ENCODE results near the gene COL23A1.
A peak's percentile ranks its signal among the peaks of the same experiment; 100 is the strongest.

COL23A1 gene

DNA sequence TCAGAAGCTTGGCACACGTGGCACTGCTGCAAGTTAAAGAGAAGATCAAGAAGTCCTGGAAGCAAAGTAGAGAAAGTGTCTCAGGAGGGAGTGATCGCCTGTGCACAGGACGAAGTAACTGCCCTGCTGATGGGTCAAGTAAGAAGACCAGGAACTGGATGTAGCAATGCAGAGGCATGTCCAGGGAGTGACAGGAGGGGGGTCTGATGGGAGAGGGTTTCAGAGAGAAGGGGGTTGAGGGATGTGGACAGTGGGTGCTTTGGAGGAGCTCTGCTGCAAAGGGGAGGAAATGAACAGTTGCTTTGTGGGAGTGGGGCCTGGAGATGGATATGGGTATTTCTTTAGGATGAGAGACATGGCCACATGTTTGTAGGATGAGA is 297.4 kb downstream of the COL23A1 start:
- DNase-seq = no peak

DNA sequence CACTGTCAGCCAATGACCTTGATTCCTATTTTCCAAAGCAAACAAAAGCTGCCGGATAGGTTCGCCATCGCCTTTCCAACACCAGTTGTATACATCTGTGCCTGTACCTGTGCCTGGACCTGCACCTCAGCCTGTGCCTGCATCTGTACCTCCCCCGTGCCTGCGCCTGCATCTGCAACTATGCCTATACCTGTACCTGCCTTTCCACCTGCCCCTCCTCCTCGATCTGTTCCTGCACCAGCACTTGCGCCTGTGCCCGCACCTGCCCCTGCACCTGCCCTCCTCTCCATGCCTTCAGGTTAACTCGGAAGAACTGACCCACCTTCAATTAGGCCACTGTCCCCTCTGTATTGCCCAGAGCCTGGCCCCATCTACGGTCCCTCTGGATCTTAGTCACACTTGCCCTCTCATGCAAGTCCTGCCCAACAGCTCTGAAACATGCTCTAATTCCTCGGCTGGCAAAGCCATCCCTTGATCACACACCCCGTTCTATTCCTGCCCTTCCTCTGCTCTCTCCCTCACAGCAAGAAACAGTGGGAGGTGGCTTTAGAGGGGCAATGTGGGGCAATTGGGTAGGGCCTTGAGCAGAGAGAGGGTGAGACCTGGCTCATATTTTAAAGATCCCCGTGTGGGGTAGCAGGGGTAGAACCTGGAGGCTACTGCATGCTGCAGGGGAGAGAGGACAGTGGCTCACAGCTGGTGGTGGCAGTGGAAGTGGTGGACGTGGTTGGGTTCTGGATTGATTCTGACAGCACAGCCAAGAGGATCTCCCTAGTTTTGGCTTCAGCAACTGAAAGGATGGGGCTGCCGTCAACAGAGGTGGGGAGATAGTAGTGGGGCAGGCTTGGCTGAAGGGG is 298.0 kb downstream of the COL23A1 start:
- DNase-seq = no peak

DNA sequence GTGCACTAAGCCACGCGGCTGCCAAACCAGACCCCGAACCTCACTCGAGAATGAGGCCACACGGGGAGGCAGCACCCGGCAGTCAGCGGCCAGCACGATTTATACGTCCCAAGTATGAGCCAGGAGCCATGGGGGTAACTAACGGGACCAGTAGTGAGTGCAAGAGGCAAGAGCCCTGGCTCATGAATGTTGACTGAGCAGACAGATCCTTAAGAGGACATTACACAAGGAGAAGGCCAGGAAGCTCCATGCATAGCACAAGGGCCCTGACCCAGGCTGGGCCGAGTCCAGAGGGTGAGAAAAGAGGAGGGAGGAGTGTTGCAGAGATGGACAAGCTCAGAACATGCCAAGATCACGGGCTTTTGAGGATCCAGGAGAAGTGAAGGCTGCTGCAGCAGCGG is 299.0 kb downstream of the COL23A1 start:
- no peak for DNase-seq

DNA sequence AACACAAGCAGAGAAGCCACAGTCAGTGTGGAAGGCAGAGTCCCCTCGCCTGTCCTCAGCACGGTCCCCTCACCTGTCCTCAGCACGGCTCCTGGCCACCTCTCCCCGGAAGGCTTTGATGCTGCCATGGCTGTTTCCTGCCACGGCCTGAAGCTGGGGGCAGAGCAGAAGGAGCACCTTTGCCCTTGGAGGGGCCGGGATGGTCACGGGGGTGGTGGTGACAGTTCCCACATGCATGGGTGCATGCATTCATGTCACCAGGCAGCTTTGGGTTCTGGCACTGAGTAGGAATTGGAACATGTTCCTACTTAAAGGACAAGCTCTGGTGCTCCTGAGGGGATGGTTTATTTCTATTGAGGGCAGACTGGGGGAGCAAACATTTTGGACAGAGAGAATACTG is 299.8 kb downstream of the COL23A1 start:
- no peak for DNase-seq

DNA sequence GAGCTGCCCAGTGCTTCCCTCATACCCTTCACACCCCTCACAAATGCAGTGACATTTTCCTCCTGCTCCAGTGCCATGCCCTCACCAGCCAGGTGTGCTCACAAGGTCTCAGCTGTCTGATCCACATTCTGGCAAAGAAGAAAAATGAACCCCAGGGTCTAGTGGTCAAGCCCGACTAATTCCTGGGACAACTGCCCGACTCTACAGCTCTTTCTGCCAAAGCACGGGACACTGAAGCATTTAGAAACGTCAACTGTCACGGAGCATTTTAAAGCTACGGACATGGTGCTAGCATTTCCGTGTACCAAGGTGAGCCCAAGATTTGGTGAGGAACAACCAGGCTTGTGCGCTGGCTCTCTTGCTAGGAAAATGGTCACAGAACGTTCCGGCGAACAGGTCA is 300.8 kb downstream of the COL23A1 start:
- no peak for DNase-seq

DNA sequence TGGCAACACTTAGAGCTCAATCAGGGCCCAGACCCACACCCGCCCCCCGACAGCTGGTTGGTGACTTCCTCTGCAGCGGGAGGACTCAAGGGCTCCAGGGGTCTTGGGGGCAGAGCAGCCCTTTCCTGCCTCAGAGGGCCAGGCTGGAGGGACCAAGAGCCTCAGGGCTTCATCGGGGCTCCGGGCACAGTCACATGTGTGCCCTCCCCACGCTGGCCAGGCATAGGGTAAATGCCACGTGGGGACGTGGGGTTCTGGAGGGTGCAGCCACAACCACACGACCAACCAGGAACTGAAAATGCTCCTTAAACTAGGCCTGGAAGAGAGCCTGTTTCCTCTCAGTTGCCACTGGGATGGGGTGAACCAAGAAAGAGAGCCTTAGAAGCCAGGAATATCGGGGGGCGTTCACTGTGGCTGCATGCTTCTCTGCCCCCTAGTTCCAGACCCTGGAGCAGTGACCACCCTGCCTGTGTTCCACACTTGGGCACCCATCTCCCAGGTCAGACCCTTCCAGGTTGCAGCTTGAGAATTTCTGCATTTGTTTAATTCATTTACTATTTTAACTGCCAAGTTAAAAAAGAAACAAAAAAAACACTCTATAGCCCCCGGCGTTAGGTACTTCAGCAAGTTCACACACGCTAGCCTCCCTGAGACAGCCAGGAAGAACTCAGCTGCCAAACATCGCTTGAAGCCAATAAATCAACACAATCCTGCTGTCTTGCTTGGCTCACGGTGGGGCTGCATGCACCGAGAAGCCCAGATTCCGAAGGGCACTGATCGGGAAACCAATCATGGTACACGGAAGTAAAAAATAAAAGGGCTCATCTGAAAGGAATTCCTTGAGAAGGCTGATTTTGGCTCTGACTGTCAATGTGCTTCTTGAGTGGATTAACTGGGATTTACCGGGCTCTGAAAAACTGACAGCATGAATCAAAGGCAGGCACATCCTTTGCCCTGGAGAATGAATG is 301.5 kb downstream of the COL23A1 start:
- DNase-seq = no peak

DNA sequence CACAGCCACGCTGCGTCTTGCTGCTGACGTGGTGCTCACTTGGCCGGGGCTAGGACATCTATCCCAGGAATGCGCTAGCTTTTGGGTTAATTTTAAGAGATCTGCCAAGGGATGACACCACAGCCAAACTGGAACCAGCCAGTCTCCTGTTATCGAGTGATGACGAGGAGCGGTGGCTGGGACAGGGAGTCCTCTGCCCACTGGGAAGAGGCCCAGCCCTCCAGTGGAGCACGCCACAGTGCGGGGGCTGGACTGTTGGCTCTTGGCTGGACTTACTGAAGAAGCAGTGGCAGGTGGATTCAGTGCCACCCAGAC is 302.4 kb downstream of the COL23A1 start:
- DNase-seq = no peak

DNA sequence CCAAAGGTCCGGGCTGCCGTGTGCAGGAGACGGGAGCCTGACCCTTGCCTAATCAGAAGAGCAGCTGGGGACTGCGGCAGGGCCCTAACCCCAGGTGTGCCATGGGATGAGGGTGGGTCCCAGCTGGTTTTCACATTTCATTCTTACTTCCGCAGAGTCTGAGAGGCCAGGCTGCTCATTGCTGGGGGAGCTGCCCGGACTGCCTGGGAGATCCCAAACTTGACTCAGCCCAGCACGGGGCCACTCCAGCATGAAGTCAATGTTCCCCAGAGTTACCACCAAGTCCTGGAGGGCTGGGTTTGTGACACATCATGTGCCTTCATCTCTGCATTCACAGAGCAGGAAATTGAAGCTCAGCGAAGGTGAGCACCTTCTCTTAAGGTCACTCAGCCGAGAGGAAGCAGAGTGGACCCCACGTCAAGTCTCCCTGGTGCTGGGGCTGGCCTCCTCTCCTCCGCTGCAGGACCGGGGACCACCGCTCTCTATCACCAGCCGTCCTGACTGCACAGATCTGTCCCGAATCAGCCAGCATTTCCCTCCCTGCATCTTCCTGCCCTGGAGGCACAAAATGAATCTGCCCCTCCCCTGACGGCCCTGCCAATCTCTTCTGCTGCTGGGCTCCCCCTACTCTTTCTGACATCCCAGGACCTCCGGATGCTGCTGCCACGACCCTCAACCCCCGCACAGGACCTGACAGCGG is 303.0 kb downstream of the COL23A1 start:
- DNase-seq = no peak

DNA sequence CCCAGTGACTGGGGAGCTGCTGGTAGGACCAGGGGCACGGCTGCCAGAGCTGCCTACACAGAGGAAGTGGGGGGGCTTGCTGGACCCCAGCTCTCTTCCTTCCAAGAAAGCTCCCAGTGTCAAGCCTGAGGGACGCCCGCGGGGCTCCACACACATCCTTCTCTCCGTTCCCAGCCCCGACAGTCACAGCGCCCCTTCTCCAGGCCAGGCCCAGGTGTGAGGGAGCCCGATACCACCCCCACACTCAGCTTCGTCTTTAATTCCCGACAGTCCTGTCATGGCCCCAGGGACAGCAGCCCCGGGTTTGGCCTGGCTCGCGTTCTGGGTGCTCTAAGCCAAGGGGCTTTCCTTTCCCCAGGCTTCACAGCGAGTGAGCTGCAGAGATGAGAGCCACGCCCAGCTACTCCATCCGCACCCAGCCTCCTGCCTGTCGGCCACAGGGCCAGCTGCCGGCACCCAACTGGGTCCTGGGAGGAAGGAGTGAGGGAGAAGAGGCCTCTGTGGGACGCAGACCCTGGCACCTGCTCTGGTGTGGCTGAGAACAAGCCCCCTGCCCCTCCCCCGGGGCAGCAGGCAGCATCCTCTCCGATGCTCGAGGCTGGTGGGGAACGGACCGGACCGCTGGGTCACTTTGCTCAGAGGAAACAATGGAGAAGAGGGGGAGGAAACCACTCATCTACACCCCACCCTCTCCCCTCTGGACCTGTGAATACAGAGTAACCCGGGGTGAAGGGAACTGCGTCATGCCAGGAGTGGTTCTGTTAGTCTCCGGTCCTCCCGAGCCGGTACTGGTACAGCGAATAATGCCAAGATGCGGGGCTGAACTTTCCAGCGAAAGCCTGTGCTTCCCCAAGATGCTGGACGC is 303.7 kb downstream of the COL23A1 start:
- no peak for DNase-seq

DNA sequence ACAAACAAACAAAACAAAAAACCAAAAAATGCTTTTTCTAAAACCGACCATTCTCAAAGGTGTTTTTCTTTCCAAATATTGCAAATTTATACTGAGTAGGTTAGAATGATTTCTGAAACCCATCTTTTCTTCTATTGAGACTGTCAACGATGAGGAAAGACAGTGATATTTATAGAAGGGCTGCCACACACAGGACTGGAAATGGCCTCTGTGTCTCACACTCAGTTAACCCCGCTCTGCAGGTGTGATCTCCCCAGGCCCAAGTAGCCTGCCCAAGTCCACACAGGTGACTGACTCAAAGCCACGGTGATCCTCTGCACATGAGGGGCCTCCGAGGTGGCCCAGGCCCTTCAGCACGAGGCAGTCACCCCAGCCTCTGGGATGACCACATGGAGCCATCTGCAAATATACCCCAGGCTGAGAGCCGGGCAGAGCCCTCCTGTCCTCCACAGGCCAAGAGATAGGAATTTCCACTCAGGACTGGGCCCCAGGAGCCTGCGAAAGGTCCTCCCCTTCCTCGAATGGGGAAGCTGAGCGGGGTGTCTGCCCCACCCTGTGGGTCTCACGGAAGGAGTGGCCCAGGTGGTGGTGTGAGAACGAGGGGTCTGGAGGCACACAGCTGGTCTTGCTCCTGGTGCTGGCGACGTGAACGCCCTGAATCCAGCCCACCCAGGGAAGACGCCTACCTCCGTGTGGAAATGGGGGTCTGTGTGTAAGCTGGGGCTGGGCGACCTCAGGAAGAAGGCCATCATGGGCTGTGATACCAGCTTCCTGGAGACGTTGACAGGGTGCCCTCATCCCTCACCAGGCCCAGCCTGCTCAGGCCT is 304.6 kb downstream of the COL23A1 start:
- no peak for DNase-seq

DNA sequence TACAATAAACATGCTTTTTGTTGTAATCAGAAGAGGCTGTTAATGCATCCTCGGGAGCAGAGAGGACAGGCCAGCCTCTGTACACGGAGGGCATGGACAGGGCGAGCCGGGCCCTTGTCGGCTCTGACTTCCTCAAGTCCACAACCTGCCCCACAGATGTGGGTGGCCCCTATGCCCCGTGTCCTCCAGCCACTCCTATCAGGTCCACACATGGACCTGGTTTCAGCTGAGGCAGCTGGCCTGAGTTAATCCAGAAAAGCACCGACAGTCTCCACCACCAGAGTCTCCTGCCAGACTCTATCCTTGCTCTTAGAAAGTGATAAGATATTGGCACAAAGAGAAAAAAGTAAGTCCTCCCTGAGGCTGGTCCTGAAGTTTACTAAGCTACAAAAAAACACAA is 305.2 kb downstream of the COL23A1 start:
- DNase-seq = no peak

DNA sequence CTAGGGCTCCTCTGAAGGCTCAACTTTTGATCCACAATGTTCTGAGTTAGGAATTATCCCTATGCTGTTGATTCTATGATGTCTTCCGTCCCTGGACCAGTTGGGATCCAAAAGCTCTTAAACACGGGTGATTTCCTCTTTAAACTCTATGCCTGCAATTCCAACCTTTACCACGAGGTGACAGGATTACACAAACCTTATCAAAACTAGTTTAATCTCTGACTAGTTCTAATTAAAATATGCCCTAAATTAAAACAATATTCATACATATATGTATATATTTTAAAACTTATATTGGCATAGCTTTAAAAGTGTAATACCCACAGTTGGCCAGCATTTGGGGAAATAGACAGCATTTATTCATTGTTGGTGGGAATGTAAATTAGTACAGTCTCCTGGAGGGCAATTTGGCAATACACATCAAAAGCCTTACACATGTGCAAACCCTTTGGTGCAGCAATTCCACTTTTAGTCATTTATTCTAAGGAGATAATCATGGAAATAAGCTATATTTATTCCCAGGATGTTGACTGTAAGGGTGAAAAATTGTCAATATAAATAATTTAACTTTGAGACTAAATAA is 306.0 kb downstream of the COL23A1 start:
- no peak for DNase-seq

DNA sequence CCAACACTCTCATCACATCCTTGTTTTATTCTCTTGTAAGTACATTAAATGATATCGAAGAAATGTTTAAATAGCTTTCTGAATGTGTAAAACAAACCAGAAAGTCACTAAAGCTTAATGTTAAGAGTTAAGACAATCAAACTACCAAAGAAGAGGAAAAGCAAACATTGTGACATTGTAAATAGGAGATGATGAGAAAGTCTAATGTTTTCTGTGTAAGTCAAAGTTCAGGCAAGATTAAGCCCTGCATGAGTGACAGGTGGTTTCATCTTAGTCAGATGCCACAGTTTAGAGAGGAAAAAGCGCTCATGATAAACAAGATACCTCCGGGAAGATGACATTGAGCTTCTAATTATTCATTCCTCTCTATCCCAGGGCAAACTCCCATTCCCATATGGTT is 306.7 kb downstream of the COL23A1 start:
- DNase-seq = no peak

DNA sequence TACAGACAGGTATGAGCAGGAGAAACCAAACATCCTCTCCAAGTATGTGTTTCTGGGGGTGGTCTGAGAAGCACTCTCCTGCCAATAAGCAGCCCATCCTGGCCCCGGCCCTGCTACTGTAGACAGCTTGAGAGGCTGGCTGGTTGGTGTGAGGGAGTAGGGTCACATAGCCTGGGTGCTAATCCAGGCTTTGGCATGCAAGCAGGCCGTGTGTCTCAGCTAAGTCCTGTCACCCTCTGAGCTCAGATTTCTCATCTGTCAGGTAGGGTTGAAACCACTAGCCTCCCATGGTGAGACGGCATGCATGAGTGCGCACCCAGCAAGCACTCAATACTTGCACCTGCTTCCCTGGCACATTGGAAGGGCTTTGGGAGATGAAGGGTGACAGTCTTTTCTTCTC is 307.8 kb downstream of the COL23A1 start:
- DNase-seq = no peak

DNA sequence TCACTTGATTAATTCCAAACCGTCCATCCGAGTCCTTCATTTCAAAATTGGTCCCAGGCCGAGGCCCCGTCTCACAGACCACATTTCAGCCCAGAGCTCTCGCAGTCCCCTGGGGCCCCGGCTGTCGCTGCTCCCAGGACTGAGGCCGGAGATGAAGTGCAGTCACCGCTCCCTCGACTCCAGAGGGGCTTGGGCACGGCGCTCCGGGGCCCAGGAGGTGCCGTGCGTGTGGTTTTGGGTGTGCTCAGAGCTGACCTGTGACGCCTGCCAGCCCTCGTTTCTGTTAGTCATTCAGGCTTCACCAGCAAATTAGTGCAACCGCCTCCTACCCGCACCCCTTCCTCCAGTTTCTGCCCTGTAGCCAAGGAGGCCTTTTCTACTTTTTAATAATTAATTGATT is 308.9 kb downstream of the COL23A1 start:
- DNase-seq = no peak

DNA sequence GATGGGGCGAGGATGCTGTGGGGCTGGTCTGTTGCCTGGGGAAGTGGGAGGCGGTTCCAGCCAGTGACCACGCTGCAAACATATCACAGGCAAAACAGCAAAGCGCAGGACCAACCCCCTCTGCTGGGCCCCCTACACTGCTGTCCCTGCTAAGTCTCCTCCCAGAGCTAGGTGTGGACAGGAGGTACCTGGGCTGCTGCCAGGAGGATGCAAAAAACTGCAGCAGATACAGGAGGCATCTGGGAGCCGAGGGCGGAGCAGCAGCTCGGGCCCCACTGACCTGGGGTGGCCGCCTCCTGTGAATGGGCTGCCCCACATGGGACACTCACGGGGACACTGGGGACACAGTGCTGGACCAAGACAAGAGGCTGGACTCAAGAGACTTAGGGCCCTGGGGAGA is 309.6 kb downstream of the COL23A1 start:
- no peak for DNase-seq

DNA sequence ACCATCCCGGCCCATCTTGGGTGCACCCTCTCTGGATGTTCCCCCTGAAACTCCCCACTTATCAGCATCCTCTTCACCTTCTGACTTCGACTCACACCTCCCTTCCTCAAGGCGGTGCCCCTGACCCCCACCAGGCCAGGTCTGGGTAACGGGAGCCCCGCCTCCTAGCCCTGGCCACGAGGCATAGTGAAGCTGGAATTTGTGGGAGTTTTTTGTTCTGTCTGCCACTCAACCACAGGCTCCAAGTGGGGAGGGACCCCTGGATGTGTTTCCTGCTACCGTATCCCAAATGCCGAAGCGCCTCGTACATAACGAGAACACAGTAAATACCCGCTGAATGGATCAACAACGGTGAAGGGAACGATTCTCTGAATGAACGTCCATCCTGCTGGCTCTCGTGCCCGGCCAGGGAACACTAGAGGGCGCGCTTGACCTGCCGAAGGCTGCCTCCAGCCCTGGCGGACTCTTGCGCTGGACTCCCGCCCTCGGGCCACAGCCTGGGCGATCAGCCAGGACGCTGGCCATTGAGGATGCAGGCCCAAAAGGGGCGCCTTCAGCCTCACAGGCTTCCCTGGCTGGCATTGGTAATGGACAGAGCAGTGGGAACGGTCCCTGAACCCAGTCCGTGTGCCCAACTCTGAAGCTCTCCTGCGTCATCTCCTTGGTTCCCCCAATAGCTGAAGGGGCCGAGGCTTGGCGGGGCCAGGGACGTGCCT is 310.3 kb downstream of the COL23A1 start:
- peak in 3 of 5 experiments; percentile 21 to 32 (median 25) for DNase-seq

DNA sequence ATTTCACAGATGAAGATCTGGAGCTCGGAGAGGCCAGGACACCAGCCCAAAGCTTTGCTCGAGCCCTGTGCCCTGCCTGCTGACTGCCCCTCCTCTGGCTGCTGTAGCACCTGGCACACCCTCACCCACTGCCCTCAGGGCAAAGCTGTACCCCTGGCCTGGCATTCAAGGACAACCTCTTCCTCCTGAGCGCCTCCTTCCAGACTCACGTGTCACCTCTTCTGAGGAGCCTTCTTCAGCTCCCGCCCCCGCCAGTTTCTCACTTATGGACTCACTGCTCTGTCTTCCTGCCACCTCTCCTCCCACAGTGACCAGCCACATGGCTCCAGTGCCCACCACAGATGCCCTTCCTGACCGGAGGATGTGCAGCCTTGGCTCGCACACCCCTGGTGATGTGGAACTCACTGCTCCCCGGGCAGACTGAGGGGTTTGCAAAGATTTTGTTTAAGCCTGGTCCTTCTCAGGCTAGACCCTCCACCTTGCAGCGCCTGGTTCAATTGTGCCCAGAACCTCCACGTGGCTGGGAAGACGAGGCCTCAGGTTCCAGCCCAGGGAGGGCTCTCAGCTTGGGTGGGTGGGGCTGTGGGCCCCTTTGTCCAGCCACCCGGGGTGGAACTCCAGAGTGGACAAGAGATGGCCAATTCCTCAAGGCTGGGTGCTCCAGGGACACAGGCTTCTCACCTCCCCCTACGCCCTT is 311.0 kb downstream of the COL23A1 start:
- DNase-seq = no peak

DNA sequence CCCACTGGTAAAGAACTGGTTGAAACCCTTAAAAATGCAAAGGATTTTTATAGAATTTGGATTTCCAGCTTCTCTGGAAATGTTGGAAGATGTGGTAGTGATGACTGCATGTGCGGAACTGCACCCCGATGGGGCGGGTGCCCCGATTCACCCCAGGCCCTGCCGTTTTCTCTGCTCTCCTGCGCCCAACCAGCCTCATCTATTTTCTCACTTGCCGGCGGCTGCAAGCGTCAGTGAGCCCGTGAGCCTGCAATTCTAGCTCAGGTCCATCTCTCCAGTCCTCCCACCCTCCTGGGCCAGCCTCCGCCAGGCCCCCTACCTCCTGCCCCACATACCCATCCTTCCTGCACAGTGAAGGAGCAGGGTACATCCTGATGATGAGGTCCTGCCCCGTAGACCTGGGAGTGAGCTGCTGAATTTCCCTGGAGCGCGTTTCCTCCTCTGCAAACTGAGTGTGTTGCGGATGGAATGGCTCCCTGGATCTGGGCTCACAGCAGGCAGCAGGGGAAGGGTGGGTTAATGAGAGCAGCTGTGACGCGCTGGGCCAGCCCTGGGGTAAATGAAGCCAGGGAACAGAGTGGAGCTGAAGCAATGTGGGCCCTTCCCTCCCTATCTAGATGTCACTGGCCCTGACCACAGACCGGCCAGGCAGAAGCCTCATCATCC is 311.7 kb downstream of the COL23A1 start:
- no peak for DNase-seq
